ENCODE data around the gene SLC25A1. TPM values are rescaled to one million over a fixed set of nuclear protein-coding genes. Genes with fewer than 3 reads are reported as not detected.

The SLC25A1 gene
- total and polyA plus RNA-seq, 2 of the 4 experiments (the other 2 are of a cell fraction), result 41.0 to 56.5 TPM

DNA sequence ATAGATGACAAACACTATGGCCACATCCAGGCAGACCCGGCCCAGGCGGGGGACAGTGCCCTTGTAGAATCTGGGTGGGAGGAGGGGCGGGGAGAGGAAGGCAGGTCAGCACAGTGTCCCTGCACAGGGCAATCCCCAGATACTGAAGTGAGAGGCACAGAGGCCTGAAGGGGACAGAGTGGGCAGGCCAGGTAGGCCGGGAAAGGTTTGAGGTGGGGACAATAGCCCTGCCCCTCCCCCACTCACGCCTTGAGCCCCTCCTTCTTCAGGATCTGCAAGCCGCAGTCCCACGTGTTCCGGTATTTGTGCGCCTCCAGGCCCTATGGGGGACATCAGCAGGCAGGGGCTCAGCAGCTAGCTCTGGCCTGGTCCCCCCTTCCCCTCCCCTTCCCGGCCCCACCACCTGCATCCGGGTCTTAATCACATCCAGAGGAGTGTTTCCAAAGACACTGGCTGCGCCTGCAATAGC is 2.3 kb downstream of the SLC25A1 start:
- H3K4me2 ChIP-seq (ENCODE audit: low read depth, low read length), result no peak overlapping the region

More for the DNA sequence above, 2.3 kb downstream of the SLC25A1 start:
- Histone ChIP-seq H3K79me1 (ENCODE audit: low read depth in 1 of 2, low read length in 2 of 2) (peaks cover 11 to 63% of the 10 kb centered on the region in 2 experiments), H3K4me1 (ENCODE audit: control insufficient read depth, insufficient read depth, low read length) (peaks cover 30% of the 10 kb centered on the region), H2BK120ac (ENCODE audit: low read depth, low read length) (no peak overlapping the region), H2BK15ac (ENCODE audit: low read depth, low read length) (no peak overlapping the region), H3K9me3 (ENCODE audit: control insufficient read depth, insufficient read depth, low read length) (no peaks in the 10 kb centered on the region), H2AK9ac (replicated peaks; ENCODE audit: low read depth, low read length, poor library complexity) (no peak overlapping the region), H2BK5ac (ENCODE audit: low read depth, low read length, poor library complexity, severe bottlenecking) (no peak overlapping the region), H2AFZ (replicated peaks; ENCODE audit: low read length, poor library complexity) (no peak overlapping the region), H2AK5ac (ENCODE audit: low read depth, low read length) (no peak overlapping the region), H3K9me1 (ENCODE audit: insufficient read depth, low read length) (peaks cover 13% of the 10 kb centered on the region), H3K4me3 (ENCODE audit: insufficient read depth, low read depth, low read length) (no peak overlapping the region), H3K36me3 (ENCODE audit: control insufficient read depth, insufficient read depth, low read length) (peaks cover 8% of the 10 kb centered on the region), H3K27me3 (ENCODE audit: control insufficient read depth, insufficient read depth, low read length) (no peaks in the 10 kb centered on the region), H4K20me1 (ENCODE audit: insufficient read depth, low read length) (peaks cover 20% of the 10 kb centered on the region), H3K14ac (replicated peaks; ENCODE audit: low read depth, low read length) (no peak overlapping the region), H4K5ac (ENCODE audit: low read depth, low read length) (no peak overlapping the region), H3K56ac (ENCODE audit: extremely low read depth, insufficient read depth, low read length) (no peak overlapping the region), H3K4ac (ENCODE audit: low read depth, low read length) (no peak overlapping the region), H2BK20ac (ENCODE audit: low read depth, low read length) (no peak overlapping the region), H3K18ac (ENCODE audit: low read depth, low read length) (no peak overlapping the region), H4K8ac (ENCODE audit: low read depth in 2 of 2, low read length in 2 of 2) (no peak overlapping the region), H3K27ac (ENCODE audit: insufficient read depth, low read length) (no peak overlapping the region), H4K91ac (ENCODE audit: insufficient read depth, low read depth, low read length) (no peak overlapping the region), H3K9ac (ENCODE audit: low read depth, low read length) (no peak overlapping the region), H3K23ac (ENCODE audit: low read depth, low read length) (no peak overlapping the region)
- WGBS, 2 experiments (ENCODE audit: extremely low coverage in 2 of 2, insufficient read length in 1 of 2), result 78% methylated on average over 3 of the region's 12 CpGs; no CpG with 5 or more reads in 1 of the 2 experiments
- ChIA-PET POLR2A (ENCODE audit: unreplicated experiment) (no interaction called here), CTCF (no interaction called here)
- dilution Hi-C loops (cut with HindIII; ENCODE audit: low sequenced_read_pairs, unreplicated experiment) (no loop called here), intact Hi-C loops (cut with micrococcal nuclease) (no loop called here), in situ Hi-C loops (cut with MboI; ENCODE audit: low sequenced_read_pairs) (no loop called here)
- TF ChIP-seq MAFK (IDR thresholded peaks at IDR 0.05; ENCODE audit: low read depth, low read length) (no peak), RFX5 (IDR thresholded peaks at IDR 0.05; ENCODE audit: low read depth, low read length) (no peak), SMC3 (IDR thresholded peaks at IDR 0.05; ENCODE audit: low read depth, low read length) (no peak), MAZ (IDR thresholded peaks at IDR 0.05; ENCODE audit: borderline replicate concordance, low read depth, low read length) (no peak), RCOR1 (IDR thresholded peaks at IDR 0.05; ENCODE audit: insufficient replicate concordance, low read length) (no peak), NFE2L2 (IDR thresholded peaks at IDR 0.05; ENCODE audit: low read depth, low read length) (no peak), CHD1 (IDR thresholded peaks at IDR 0.05; ENCODE audit: low read depth, low read length) (no peak), BHLHE40 (IDR thresholded peaks at IDR 0.05; ENCODE audit: low read depth, low read length) (no peak), POLR2A (IDR thresholded peaks at IDR 0.05; ENCODE audit: low read depth, low read length) (no peak), RAD21 (IDR thresholded peaks at IDR 0.05; ENCODE audit: low read length) (no peak), FOS (IDR thresholded peaks at IDR 0.05; ENCODE audit: low read depth, low read length) (no peak), MXI1 (IDR thresholded peaks at IDR 0.05; ENCODE audit: borderline replicate concordance, low read depth, low read length) (no peak)
- TF ChIP-seq, protein P1, sequence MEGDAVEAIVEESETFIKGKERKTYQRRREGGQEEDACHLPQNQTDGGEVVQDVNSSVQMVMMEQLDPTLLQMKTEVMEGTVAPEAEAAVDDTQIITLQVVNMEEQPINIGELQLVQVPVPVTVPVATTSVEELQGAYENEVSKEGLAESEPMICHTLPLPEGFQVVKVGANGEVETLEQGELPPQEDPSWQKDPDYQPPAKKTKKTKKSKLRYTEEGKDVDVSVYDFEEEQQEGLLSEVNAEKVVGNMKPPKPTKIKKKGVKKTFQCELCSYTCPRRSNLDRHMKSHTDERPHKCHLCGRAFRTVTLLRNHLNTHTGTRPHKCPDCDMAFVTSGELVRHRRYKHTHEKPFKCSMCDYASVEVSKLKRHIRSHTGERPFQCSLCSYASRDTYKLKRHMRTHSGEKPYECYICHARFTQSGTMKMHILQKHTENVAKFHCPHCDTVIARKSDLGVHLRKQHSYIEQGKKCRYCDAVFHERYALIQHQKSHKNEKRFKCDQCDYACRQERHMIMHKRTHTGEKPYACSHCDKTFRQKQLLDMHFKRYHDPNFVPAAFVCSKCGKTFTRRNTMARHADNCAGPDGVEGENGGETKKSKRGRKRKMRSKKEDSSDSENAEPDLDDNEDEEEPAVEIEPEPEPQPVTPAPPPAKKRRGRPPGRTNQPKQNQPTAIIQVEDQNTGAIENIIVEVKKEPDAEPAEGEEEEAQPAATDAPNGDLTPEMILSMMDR (conservative IDR thresholded peaks at IDR 0.05; ENCODE audit: low read depth, low read length), result no peak
- TF ChIP-seq, protein P2, sequence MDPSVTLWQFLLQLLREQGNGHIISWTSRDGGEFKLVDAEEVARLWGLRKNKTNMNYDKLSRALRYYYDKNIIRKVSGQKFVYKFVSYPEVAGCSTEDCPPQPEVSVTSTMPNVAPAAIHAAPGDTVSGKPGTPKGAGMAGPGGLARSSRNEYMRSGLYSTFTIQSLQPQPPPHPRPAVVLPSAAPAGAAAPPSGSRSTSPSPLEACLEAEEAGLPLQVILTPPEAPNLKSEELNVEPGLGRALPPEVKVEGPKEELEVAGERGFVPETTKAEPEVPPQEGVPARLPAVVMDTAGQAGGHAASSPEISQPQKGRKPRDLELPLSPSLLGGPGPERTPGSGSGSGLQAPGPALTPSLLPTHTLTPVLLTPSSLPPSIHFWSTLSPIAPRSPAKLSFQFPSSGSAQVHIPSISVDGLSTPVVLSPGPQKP (IDR thresholded peaks at IDR 0.05; ENCODE audit: borderline replicate concordance, low read depth, low read length), result no peak
- BruUV-seq (replicated peaks), result no TSS peak
- ATAC-seq (ENCODE audit: low read depth) (no peak), DNase-seq (no peak)
